HL-60 (cell line): ENCODE measurements around the gene SHOC2.

ENCODE experiments used
- DNase-seq, 2 experiments: peaks; one replicate each; pipeline ENCODE4 v3.0.0-alpha.2; 2010 to 2020; ENCODE audit warnings: low read depth in 1 of 2, low spot score in 1 of 2
- H3K27ac ChIP-seq: fragments of 250-450 bp; sonication (Bioruptor Pico); replicated peaks from 2 replicates; pipeline ENCODE4 v1.5.1; 2020; ENCODE audit warnings: mild to moderate bottlenecking, moderate library complexity
- H3K27me3 ChIP-seq: fragments of 250-450 bp; sonication (Bioruptor Pico); 2 replicates; pipeline ENCODE4 v1.5.1; 2021; ENCODE audit warnings: mild to moderate bottlenecking, moderate library complexity; ENCODE audit not compliant: insufficient read depth, poor library complexity, severe bottlenecking
- H3K4me3 ChIP-seq: replicated peaks from 2 replicates; pipeline ENCODE4 v1.5.1; 2011; ENCODE audit warnings: mild to moderate bottlenecking, control low read depth, low read length; ENCODE audit not compliant: insufficient read depth
- CTCF ChIP-seq: IDR thresholded peaks from one replicate; pipeline ENCODE4 v1.5.1; 2011; ENCODE audit warnings: low read length, control low read depth, inconsistent platforms; ENCODE audit not compliant: insufficient read depth
- GABPA ChIP-seq: IDR thresholded peaks from 2 replicates; pipeline ENCODE4 v1.6.1; 2012; ENCODE audit warnings: low read depth
- POLR2AphosphoS5 ChIP-seq: IDR thresholded peaks from 2 replicates; pipeline ENCODE4 v1.6.1; 2012; ENCODE audit warnings: low read depth
- REST ChIP-seq: IDR thresholded peaks from 2 replicates; pipeline ENCODE4 v1.6.1; 2012; ENCODE audit warnings: low read depth; ENCODE audit not compliant: insufficient replicate concordance
- SPI1 ChIP-seq: IDR thresholded peaks from 2 replicates; pipeline ENCODE4 v1.6.1; 2012; ENCODE audit warnings: low read depth, mild to moderate bottlenecking, borderline replicate concordance

The SHOC2 gene

GRCh38 chr10:110976577-110976976 is 57.2 kb downstream of the SHOC2 start:
- TF ChIP-seq GABPA (no peak), CTCF (no peak), POLR2AphosphoS5 (no peak), SPI1 (no peak), REST (no peak)
- H3K4me3 ChIP-seq = no peak overlapping the region
- H3K27me3 ChIP-seq = no peaks in the 10 kb centered on the region
- no peak for DNase-seq
- no peak overlapping the region for H3K27ac ChIP-seq

GRCh38 chr10:110977662-110978061 is 58.3 kb downstream of the SHOC2 start:
- H3K27me3 ChIP-seq = no peaks in the 10 kb centered on the region
- no peak overlapping the region for H3K4me3 ChIP-seq
- TF ChIP-seq GABPA (no peak), SPI1 (no peak), REST (no peak), POLR2AphosphoS5 (no peak), CTCF (no peak)
- DNase-seq = no peak
- no peak overlapping the region for H3K27ac ChIP-seq

GRCh38 chr10:110978204-110978603 is 58.8 kb downstream of the SHOC2 start:
- Histone ChIP-seq H3K27ac (no peak overlapping the region), H3K27me3 (no peaks in the 10 kb centered on the region), H3K4me3 (no peak overlapping the region)
- TF ChIP-seq POLR2AphosphoS5 (no peak), GABPA (no peak), REST (no peak), SPI1 (no peak), CTCF (no peak)
- no peak for DNase-seq
